HAP-1 (cell line): ENCODE data around the gene CLIC5.
"Not testable (repeated sequence)": the region's sequence is repeated elsewhere in the genome, so short reads cannot be mapped to it uniquely, and the experiment has no call there.

Source experiments
- DNase-seq, 2 experiments: peaks; one replicate each; pipeline ENCODE4 v3.0.0-alpha.2; 2016 to 2020; ENCODE audit warnings: low spot score in 2 of 2
- H3K27me3 ChIP-seq: fragments of 250-450 bp; sonication (Bioruptor Pico); 2 replicates; pipeline ENCODE4 v1.5.1; 2020; ENCODE audit warnings: low read depth, mild to moderate bottlenecking, moderate library complexity
- H3K36me3 ChIP-seq: fragments of 250-450 bp; sonication (Bioruptor Pico); replicated peaks from 2 replicates; pipeline ENCODE4 v1.5.1; 2020; ENCODE audit warnings: mild to moderate bottlenecking
- H3K4me1 ChIP-seq: fragments of 250-450 bp; sonication (Bioruptor Pico); 2 replicates; pipeline ENCODE4 v1.5.1; 2020; ENCODE audit warnings: mild to moderate bottlenecking
- H3K4me3 ChIP-seq: fragments of 250-450 bp; sonication (Bioruptor Pico); 2 replicates; pipeline ENCODE4 v1.5.1; 2020; ENCODE audit warnings: mild to moderate bottlenecking, moderate library complexity
- H3K9me3 ChIP-seq: fragments of 250-450 bp; sonication (Bioruptor Pico); 2 replicates; pipeline ENCODE4 v1.5.1; 2020; ENCODE audit warnings: mild to moderate bottlenecking, moderate library complexity
- in situ Hi-C: fragments of 300-500 bp; cut with MboI; formaldehyde crosslinking; loops from 3 replicates; pipeline ENCODE4 v1.14.3; 2020; ENCODE audit warnings: low sequenced_read_pairs, inconsistent platforms, mixed read lengths

Gene CLIC5

DNA sequence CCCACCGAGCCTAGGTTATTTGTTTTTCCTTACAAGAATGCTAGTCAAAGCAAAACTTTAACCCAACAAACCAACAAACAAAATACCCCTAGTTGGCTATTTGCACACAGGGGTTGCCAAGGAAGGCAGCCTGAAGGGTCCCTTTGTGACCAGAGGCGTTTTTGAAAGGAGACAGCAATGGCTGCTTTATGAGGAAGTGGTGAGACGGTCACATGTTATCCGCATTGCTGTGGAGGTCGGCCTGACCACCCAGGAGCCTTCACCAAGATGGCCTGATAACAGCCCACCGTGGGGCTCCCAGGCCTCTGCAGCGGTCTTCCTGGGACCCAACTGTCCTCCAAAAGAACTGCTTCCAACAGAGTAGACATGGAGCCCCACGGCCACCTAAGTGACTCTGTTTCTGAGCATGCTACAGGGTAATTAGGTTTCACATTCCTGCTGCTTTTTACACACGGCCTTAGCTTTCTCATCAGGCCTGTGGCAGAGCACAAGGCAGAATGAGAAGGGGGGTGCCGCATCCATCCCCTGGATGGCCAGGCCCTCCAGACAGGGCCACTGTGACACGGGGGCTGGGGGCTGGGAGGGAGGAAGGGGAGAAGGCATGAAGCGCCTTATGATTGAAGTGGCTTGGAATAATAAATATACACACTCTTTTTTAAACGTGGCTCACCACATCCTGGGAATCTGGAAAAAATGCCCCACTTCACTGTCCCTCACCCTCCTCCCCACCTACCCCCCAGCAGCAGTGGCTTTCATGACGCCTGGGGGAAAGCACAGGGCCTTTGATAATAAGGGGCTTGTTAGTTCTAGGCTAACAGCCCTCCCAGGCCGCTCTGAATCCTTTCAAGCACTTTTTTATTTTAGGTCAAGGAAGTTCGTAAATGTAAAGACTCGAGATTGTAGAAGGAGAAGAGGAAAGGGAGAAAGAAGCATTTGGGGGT is 86.0 kb downstream of the CLIC5 start:
- Histone ChIP-seq H3K36me3 (no peaks in the 10 kb centered on the region), H3K9me3 (no peaks in the 10 kb centered on the region), H3K4me3 (no peak overlapping the region), H3K4me1 (peaks cover 15% of the 10 kb centered on the region), H3K27me3 (no peaks in the 10 kb centered on the region)
- no peak for DNase-seq
- in situ Hi-C loops, result no loop called here

DNA sequence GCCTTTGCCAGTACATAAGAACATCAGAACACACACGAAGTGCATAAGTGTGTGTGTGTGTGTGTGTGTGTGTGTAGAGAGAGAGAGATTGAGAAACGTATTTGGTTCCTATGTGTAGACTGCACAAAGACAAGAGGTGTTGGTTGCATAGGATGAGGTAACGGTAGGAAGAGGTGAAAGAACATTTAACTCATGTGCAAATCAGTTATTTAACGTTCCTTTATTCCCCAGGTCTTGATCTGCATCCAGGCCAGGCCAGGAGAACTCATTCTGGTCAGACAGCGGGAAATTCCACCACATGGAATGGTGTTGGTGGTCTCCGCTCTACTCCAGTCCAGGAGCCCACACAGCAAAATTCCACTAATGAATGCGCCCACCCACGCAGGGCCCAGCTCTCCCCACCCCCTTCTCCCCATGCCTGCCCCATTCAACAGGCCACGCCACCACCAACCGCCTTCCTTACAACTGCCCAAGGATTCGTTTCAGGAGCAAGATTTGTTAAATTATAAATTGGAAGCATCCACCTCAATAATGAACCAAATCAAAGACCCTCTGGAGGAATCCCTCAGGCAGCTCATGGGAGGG is 86.8 kb downstream of the CLIC5 start:
- in situ Hi-C loops, result no loop called here
- no peaks in the 10 kb centered on the region for H3K36me3 ChIP-seq
- no peak for DNase-seq
- no peak overlapping the region for H3K4me3 ChIP-seq
- no peaks in the 10 kb centered on the region for H3K9me3 ChIP-seq
- peaks cover 15% of the 10 kb centered on the region for H3K4me1 ChIP-seq
- H3K27me3 ChIP-seq, result 0 out of 2 replicates have a peak, but pooled peaks cover 7% of the 10 kb centered on the region

- DNase-seq, result peak; percentile 58 to 89
- 0 out of 2 replicates have a peak, but pooled peaks cover 9% of the 10 kb centered on the region for H3K27me3 ChIP-seq
- no peak overlapping the region for H3K4me3 ChIP-seq
- no peaks in the 10 kb centered on the region for H3K36me3 ChIP-seq
- H3K9me3 ChIP-seq, result no peaks in the 10 kb centered on the region
- in situ Hi-C loops, result no loop called here
- H3K4me1 ChIP-seq, result peaks cover 15% of the 10 kb centered on the region
Observed at GRCh38 chr6:45927421-45928320, 88.0 kb downstream of the CLIC5 start.

GRCh38 chr6:45926423-45926822 is 89.2 kb downstream of the CLIC5 start:
- in situ Hi-C loops, H3K4me3 ChIP-seq, DNase-seq, H3K36me3 ChIP-seq, H3K9me3 ChIP-seq: not testable (repeated sequence)
- Histone ChIP-seq H3K4me1 (peaks cover 15% of the 10 kb centered on the region), H3K27me3 (0 out of 2 replicates have a peak, but pooled peaks cover 12% of the 10 kb centered on the region)

DNA sequence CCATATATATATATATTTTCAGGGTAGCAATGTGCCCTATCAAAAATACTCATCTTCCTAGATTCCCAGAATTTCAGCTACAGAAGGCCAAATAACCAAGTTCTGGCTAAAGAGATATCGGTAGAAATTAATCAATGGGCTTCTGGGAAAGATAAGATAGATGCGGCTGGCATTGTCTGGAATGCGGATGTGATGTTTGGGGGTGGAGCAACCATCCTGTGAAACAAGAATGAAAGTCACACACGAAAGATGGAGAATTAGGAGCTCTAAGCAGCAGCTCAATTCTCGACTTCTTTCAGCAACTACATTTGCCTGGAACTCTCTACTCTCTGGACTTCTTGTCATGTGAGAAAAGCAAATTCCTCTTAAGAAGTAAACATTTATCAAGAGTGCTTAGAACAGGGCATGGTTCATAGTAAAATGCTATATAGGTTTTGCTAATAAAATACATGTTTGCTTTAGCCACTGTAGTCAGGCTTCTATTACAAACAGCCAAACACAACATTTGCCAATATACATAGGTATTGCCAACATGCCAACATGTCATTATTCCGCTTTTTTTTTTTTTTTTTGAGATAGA is 90.8 kb downstream of the CLIC5 start:
- H3K36me3 ChIP-seq, result no peaks in the 10 kb centered on the region
- H3K27me3 ChIP-seq, result 0 out of 2 replicates have a peak, but pooled peaks cover 12% of the 10 kb centered on the region
- in situ Hi-C loops, result loop anchor here (25.0 kb wide), 1 partner anchor 1313 kb away; no protein-coding TSS in a partner anchor
- DNase-seq, result no peak
- H3K9me3 ChIP-seq, result no peaks in the 10 kb centered on the region
- H3K4me1 ChIP-seq, result peaks cover 15% of the 10 kb centered on the region
- no peak overlapping the region for H3K4me3 ChIP-seq

- no peak for DNase-seq
- Histone ChIP-seq H3K27me3 (0 out of 2 replicates have a peak, but pooled peaks cover 12% of the 10 kb centered on the region), H3K4me1 (peaks cover 18% of the 10 kb centered on the region), H3K36me3 (no peaks in the 10 kb centered on the region), H3K9me3 (no peaks in the 10 kb centered on the region), H3K4me3 (no peak overlapping the region)
- in situ Hi-C loops, result loop anchor here (25.0 kb wide), 1 partner anchor 1312 kb away; no protein-coding TSS in a partner anchor
Observed at GRCh38 chr6:45923831-45924391, 91.7 kb downstream of the CLIC5 start.

DNA sequence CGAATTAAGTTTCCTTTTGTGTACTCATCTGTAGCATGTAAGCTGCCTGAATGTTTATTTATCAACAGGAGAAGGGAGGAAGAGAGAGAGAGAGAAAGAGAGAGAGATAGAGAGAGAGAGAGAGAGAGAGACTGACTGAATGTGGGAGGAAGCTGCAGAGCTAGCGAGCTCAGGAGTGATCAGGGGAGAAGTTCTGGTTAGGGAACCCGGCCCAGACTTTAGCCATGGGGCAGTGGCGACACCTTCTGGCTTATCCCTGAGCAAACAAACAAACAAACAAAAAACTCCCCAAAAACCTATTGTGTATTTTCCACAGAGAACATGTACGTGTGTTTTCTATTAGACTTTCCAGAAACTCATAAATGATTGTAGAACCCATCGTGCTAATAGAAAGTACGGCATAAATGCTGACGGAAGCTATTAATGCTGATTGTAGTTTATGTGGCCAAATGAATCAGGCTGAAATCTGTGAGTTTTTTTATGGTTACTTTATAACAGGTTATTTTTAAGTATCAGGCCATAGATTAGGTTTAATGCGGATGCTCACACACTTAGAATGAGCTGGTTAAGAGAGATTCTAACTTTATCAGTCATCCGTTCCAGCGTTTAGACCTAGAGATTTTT is 92.8 kb downstream of the CLIC5 start:
- Histone ChIP-seq H3K4me3 (no peak overlapping the region), H3K9me3 (no peaks in the 10 kb centered on the region), H3K27me3 (0 out of 2 replicates have a peak, but pooled peaks cover 12% of the 10 kb centered on the region), H3K36me3 (no peaks in the 10 kb centered on the region), H3K4me1 (peaks cover 14% of the 10 kb centered on the region)
- in situ Hi-C loops, result loop anchor here (25.0 kb wide), 1 partner anchor 1311 kb away; no protein-coding TSS in a partner anchor
- peak in 1 of 2 experiments; percentile 60 for DNase-seq

DNA sequence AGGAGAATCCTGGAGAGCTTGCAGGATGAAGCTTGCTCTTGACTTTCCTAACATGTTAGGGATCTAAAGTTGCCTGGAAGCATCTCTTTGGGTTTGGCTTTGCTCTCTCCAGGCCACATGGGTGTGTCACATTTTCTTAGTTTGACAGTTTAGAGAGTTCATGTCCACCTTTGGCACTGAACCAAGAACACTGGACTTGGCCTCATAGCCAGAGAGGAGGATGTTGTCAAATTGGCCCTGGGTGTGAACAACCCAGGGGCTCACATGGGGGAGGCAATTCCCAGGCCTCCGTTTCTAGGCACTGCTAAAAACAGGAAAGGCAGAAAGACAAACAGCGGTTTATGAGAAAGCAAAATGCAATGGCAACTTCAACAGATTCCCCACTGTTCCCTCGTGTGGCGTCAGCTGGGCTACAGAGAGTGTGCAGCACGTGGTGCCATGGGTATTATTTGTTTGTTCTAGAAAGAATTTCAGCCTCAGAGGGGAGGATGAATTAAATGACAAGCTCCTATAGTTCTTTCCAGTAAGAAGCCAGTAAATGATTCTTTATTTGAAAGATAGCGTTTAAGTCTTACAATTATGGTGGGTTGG is 93.9 kb downstream of the CLIC5 start:
- DNase-seq, result no peak
- Histone ChIP-seq H3K4me1 (peaks cover 5% of the 10 kb centered on the region), H3K4me3 (no peak overlapping the region), H3K27me3 (0 out of 2 replicates have a peak, but pooled peaks cover 12% of the 10 kb centered on the region), H3K9me3 (no peaks in the 10 kb centered on the region), H3K36me3 (no peaks in the 10 kb centered on the region)
- in situ Hi-C loops, result loop anchor here (25.0 kb wide), 1 partner anchor 1309 kb away; no protein-coding TSS in a partner anchor

GRCh38 chr6:45920819-45921511 is 94.7 kb downstream of the CLIC5 start:
- no peaks in the 10 kb centered on the region for H3K9me3 ChIP-seq
- no peak overlapping the region for H3K4me3 ChIP-seq
- no peak for DNase-seq
- H3K36me3 ChIP-seq, result no peaks in the 10 kb centered on the region
- H3K27me3 ChIP-seq, result 0 out of 2 replicates have a peak, but pooled peaks cover 12% of the 10 kb centered on the region
- peaks cover 4% of the 10 kb centered on the region for H3K4me1 ChIP-seq
- in situ Hi-C loops, result loop anchor here (25.0 kb wide), 1 partner anchor 1309 kb away; no protein-coding TSS in a partner anchor

- no peak overlapping the region for H3K4me3 ChIP-seq
- no peaks in the 10 kb centered on the region for H3K9me3 ChIP-seq
- no peaks in the 10 kb centered on the region for H3K36me3 ChIP-seq
- DNase-seq, result no peak
- in situ Hi-C loops, result loop anchor here (25.0 kb wide), 1 partner anchor 1305 kb away; no protein-coding TSS in a partner anchor
- 0 out of 2 replicates have a peak, but pooled peaks cover 1% of the 10 kb centered on the region for H3K27me3 ChIP-seq
- H3K4me1 ChIP-seq, result peaks cover 10% of the 10 kb centered on the region
Observed at GRCh38 chr6:45917439-45917838, 98.2 kb downstream of the CLIC5 start.

DNA sequence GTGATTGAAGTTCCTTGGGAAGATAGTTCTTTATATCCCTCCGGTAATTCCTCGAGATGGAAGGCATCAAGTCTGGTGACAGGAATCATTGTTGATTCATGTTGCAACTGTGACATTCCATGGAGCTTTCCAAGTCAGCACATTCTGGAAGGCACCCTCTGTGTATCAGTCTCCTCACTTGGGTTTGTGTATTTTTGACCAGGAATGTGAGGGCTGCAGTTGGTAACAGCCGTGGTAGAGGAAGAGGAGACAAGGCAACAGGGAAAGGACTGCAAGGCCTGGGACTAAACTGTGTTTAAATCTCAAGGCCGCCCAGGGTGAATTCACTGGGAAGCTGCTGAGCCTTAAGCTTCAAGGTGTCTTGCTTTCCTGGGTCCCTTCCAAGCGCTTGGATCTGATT is 99.0 kb downstream of the CLIC5 start:
- no peaks in the 10 kb centered on the region for H3K9me3 ChIP-seq
- no peak for DNase-seq
- H3K36me3 ChIP-seq, result no peaks in the 10 kb centered on the region
- H3K4me1 ChIP-seq, result peaks cover 10% of the 10 kb centered on the region
- H3K4me3 ChIP-seq, result no peak overlapping the region
- no peaks in the 10 kb centered on the region for H3K27me3 ChIP-seq
- in situ Hi-C loops, result loop anchor here (25.0 kb wide), 1 partner anchor 1304 kb away; no protein-coding TSS in a partner anchor
